HG02840 (cell line): Measurements from ENCODE around the gene COMTD1.
A peak's percentile ranks its signal among the peaks of the same experiment; 100 is the strongest.
"Not testable (repeated sequence)": the region's sequence is repeated elsewhere in the genome, so short reads cannot be mapped to it uniquely, and the experiment has no call there.

Experiments
- ATAC-seq: cut with Tn5 transposase; IDR thresholded peaks from one replicate; pipeline ENCODE4 v1.9.1; 2021; ENCODE audit warnings: mild to moderate bottlenecking, moderate library complexity, moderate number of reproducible peaks; ENCODE audit not compliant: unreplicated experiment, low FRiP score

The COMTD1 gene

GRCh38 chr10:75226656-75227055 lies 9.1 kb downstream of the COMTD1 start:
- no peak for ATAC-seq

GRCh38 chr10:75226095-75226494 lies 9.7 kb downstream of the COMTD1 start:
- ATAC-seq: no peak

GRCh38 chr10:75223507-75223906 lies 12.2 kb downstream of the COMTD1 start:
- ATAC-seq: no peak

DNA sequence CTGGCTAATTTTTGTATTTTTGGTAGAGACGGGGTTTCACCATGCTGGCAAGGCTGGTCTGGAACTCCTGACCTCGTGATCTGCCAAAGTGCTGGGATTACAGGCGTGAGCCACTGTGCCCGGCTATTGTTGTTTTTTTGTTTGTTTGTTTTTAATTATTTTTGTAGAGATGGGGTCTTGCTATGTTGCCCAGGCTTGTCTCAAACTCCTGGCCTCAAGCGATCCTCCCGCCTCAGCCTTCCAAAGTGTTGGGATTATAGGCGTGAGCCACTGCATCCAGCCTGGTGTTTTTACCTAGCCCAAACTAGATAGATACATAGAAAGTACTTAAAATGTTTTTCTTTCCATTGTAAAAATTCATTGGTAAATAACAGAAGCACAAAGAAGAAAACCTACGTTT lies 14.3 kb downstream of the COMTD1 start:
- not testable (repeated sequence) for ATAC-seq

DNA sequence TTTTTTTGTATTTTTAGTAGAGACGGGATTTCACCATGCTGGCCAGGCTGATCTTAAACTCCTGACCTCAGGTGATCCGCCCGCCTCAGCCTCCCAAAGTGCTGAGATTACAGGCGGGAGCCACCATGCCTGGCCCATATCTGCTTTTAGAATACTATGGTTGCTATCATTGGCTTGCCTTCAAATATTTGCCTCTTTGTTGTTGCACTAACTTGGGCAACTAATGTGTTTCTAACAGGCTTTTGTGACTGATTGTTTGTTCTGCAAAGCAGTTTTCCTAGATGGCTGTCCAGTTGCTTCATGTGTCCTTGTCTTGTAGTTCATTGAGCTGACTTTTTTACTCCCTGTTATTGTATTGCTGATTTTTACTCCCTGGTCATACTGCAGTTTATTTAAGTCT lies 15.5 kb downstream of the COMTD1 start:
- ATAC-seq: no peak

- no peak for ATAC-seq
These were observed 23.4 kb downstream of the COMTD1 start for GRCh38 chr10:75212343-75212742.

DNA sequence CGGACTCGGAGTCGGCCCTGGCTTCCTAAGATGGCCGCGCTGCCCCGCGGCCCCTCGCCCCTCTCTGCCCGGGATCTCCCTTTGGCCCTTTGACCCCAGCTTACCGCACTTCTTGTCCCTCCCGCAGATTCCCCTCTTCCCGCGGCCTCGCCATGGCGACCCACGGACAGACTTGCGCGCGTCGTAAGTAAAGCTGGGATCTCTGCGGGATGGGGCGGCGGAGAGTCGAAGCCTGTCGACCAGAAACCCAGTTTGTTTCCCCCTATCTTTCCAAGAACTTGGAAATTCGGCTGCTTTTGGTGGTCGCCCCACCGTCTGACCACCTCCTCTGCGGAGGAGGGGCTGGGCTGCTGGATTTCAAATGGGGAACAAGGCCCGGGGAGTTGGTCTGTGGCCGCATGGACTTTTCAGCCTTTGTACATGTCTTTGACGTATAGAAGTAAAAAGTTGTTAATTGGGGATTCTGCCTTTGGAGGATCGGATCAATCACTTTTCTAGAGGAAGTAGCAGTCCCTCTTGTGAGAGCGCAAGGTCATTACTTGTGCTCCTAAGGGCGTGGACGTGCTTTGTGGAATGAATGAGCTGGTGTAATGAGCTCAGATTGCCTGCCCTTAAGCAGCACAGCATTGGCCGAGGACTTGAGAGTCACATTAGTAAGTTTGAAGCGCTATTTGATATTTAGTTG lies 24.6 kb downstream of the COMTD1 start:
- ATAC-seq: no peak

DNA sequence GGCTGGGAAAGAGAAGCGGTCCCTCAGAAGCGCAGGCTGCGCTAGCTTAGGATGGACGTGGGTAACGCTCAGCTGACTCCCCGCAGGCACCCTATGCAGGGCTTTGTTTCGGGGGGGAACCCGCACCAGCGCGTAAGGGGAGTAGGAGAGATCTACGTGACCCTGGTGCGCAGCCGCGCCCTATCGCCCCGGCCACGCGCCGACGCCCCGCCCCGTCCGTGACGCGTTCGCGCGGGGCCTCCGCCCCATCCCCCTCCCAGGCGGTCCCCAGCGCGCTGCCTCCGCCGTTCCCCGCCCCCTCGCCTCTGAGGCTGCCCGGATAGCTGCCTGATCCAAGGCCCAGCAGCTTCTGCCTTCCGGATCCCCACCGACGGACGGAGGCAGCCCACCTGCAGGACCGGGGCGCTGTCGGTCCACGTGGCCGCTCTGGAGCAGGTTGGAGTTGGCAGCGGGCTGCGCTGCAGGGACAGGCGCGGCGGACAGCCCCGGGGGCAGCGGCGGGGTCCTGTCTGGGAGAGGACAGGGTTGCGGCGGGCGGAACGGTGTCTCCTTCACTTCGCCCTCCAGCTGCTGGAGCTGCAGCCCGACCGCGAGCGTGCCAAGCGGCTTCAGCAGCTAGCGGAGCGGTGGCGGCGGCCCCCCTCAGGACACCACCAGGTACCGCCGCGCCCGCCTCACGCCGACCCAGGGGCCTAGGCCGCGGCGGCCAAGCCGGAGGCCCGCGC lies 25.3 kb downstream of the COMTD1 start, which contains the start of gene VDAC2:
Gene VDAC2 (plus strand): TSS at position 515 of the 725 bp plus-strand sequence. CDS start 363 bp downstream, outside the sequence.
- ATAC-seq: peak; percentile 87

DNA sequence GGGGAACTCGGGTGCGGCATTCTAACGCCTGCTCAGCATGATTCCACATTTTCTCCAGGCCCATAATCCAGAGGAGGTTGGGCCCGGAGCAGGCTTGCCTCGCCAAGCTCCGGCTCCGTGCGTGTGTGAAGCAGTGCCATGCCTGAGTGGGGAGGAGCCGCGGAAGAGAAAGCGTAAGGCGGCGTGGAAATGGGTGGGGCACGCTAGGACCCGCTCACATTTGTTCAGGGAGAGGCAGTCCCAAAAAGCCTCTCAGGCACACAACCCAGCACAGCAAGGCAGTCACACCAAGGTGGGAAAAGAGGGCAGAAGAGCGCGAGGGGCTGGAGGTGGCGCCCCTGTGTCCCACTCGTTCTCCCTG lies 25.9 kb downstream of the COMTD1 start:
- peak; percentile 55 for ATAC-seq

DNA sequence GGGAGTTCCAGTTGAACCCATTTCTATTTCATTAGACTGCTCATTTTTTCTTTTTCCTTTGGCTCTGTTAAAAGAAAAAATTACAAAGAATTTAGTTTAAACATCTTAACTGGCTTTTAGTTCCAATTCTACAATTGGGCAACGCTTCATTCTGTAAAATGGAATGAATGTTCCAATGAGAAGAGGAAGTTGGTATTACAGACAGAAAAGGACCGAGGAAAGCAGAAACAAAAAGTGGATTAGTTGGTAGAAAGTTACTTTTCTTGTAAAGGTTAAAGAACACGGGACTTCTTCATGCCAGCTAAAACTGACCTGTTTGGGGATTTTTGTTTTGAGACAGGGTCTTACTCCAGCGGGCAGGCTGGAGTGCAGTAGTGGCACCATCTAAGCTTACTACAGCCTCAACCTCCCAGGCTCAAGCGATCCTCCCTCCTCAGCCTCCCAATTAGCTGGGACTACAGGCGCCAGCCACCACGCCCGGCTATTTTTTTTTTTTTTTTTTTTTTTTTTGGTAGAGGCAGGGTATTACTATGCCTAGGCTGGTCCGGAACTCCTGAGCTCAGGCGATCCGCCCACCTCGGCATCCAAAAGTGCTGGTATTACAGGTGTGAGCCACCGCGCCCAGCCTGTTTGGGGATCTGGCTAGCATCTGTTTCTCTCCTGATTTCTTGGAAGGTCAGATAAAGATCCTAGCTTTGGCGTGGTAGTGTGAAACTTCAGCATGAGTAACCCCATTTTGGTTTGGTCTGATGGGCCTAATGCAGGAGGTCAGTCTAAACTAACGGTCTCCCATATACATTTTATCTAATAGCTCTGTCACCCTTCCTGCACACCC lies 26.5 kb downstream of the COMTD1 start:
- peak; percentile 2 for ATAC-seq

- no peak for ATAC-seq
These were observed 27.6 kb downstream of the COMTD1 start for GRCh38 chr10:75208181-75208580.

- ATAC-seq: no peak
These were observed 28.0 kb downstream of the COMTD1 start for GRCh38 chr10:75207857-75208144.

DNA sequence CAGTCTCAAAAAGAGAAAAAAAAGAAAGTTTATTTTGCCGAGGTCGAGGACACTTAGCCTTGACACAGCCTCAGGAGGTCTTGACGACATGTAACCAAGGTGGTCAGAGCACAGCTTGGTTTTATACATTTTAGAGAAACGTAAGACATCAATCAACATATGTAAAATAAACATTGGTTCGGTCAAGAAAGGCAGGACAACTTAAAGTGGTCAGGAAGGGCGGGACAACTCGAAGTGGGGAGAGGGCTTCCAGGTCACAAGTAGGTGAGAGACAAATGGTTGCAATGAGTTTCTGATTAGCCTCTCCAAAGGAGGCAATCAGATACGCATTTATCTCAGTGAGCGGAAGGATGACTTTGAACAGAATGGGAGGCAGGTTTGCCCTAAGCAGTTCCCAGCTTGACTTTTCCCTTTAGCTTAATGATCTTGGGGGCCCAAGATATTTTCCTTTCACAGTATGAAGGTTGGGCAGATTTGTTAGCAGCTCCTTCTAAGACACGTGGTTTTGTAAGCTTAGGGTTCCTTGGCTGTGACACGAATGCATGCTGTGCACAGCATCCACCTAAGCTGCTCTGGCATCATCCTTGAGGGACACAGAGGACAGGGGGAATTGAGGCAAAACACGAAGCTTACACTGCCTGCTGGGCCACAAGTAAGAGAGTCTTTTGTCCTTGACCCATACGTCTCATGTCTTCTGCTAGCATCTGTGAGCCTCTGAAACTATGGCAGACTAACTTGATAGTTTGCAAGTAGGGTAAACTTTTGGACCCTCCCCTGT lies 28.5 kb downstream of the COMTD1 start:
- ATAC-seq: no peak

DNA sequence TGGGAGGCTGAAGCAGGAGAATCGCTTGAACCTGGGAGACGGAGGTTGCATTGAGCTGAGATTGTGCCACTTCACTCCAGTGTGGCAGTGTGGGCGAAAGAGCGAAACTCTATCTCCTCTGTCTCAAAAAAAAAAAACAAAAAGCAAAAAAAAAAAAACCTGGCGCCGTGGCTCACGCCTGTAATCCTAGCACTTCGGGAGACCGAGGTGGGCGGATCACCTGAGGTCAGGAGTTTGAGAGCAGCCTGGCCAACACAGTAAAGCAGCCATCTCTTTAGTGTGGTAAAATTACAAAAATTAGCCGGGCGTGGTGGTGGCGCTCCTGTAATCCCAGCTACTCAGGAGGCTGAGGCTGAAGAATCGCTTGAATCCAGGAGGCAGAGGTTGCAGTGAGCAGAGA lies 29.1 kb downstream of the COMTD1 start:
- not testable (repeated sequence) for ATAC-seq

GRCh38 chr10:75205908-75206307 lies 29.8 kb downstream of the COMTD1 start:
- no peak for ATAC-seq

- no peak for ATAC-seq
These were observed 32.0 kb downstream of the COMTD1 start for GRCh38 chr10:75203724-75204123.

DNA sequence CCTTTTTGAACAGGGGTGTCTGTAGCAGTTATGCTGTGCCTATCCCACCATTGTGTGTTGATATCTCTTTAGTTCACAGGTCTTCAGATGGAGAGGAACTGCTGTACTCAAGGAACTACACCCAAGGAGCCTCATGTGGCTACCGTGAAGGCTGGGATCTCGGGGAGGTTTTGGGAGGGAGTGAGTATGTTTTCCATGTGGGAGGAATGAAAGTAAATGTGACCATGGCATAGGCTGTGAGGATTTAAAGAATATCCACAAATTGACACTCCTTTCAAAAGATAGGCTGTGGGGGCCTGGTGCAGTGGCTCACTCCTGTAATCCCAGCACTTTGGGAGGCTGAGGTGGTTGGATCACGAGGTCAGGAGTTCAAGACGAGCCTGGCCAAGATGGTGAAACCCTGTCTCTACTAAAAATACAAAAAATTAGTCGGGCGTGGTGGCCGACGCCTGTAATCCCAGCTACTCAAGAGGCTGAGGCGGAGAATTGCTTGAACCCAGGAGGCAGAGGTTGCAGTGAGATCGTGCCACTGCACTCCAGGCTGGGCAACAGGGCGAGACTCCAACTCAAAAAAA lies 32.6 kb downstream of the COMTD1 start:
- ATAC-seq: not testable (repeated sequence)

DNA sequence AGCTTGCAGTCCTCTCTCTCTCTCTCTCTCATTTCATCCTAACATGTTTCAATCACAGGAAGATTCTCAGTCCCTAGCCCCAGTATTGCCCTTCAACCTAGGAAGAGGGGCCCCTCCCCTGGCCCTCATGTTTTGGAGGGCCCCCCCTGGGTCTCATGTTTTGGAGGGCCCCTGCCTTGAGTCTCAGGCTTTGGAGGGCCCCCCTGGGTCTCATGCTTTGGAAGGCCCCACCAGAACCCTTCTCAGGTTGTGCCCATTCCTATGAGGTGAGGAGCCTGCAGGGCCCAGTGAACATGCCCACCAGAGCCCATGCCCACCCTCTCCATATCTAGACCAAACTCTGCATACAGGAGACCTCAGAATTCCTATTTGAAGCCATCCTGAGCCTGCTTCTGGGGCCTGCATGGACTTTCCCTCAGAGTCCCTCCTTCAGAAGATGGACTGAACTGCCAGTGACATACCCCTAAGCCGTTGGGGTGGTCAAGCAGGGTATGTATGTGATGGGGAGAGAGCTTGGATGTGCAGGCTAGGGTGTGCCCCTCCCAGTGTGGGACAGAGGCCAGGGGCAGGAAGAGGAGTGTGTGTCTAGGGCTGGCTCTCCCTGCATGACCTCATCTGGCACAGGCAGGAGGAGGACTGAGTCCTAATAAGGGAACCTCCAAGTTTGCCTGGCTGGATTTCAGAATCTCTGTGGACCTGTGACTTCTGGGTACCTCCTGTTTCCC lies 33.3 kb downstream of the COMTD1 start:
- ATAC-seq: no peak

DNA sequence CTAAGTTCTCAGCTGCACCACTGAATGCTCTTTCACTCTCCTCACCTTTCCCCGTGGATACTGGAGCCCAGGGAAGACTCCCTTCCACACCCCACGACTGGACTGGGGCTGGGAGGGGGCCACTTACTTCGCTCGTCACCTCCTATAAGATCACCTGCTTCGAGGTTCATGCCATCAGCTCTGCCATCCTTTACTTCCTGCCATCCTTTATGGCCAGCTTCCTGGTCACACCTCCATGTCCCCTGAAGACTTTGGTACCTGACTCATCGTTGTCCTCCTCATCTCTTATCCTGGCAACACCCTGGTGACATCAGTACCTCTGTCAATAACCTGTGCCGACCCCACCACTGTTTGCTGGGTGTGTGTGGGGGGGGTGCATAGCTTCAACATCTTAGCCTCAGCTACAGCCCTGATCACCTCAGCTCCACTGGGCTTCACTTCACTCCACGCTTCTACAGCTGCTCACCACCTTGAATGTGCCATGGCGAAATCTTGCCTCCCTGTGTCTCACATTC lies 33.9 kb downstream of the COMTD1 start:
- no peak for ATAC-seq
